ENCODE results near the gene UBE4B. TPM values are rescaled to one million over a fixed set of nuclear protein-coding genes. Genes with fewer than 3 reads are reported as not detected.

The UBE4B gene
- total and polyA plus RNA-seq, 9 of the 15 experiments (the other 6 are each of a cell fraction or from before 2014, with no cell fraction given): 11.7 to 73.7 (median 40.1) TPM

GRCh38 chr1:10032590-10033358, at the start of gene UBE4B (continued):
- peak; percentile 75; the same call in 1 of the 2 replicates for TF ChIP-seq ZBTB33 (CRISPR knock-in tag; IDR thresholded peaks at IDR 0.05)
- TF ChIP-seq ZNF277 (CRISPR knock-in tag; IDR thresholded peaks at IDR 0.05; ENCODE audit: borderline replicate concordance): no peak
- TF ChIP-seq NR3C1 (CRISPR knock-in tag; IDR thresholded peaks at IDR 0.05): no peak
- TF ChIP-seq USF2 (CRISPR knock-in tag; IDR thresholded peaks at IDR 0.05): peak; percentile 94
- no peak for TF ChIP-seq STAG1 (CRISPR knock-in tag; IDR thresholded peaks at IDR 0.05; ENCODE audit: borderline replicate concordance)
- TF ChIP-seq KDM4B (IDR thresholded peaks at IDR 0.05; ENCODE audit: borderline replicate concordance in 2 of 2, low read depth in 1 of 2): peak in 1 of 2 experiments; percentile 79; a peak in 1 of 4 replicates
- TF ChIP-seq RCOR1 (IDR thresholded peaks at IDR 0.05; ENCODE audit: borderline replicate concordance in 1 of 2, low read depth in 2 of 2, low read length in 2 of 2): peak in 1 of 2 experiments; percentile 66; a peak in 1 of 4 replicates
- no peak for TF ChIP-seq HMG20B (CRISPR knock-in tag; IDR thresholded peaks at IDR 0.05)
- peak; percentile 74; the same call in 1 of the 2 replicates for TF ChIP-seq ZC3H8 (IDR thresholded peaks at IDR 0.05)
- TF ChIP-seq RBFOX2 (IDR thresholded peaks at IDR 0.05; ENCODE audit: low read depth, low read length): peak; percentile 85
- TF ChIP-seq C11orf30 (IDR thresholded peaks at IDR 0.05; ENCODE audit: low read depth): peak; percentile 96
- peak; percentile 87 for TF ChIP-seq ZBTB7A (IDR thresholded peaks at IDR 0.05; ENCODE audit: borderline replicate concordance, control insufficient read depth, low read depth, low read length)
- peak; percentile 77 for TF ChIP-seq TBP (optimal IDR thresholded peaks at IDR 0.05; ENCODE audit: low read depth, low read length)
- TF ChIP-seq POLR2AphosphoS5 (IDR thresholded peaks at IDR 0.05; ENCODE audit: control insufficient read depth, insufficient read depth, low read depth, low read length): peak; percentile 83; the same call in 1 of the 2 replicates
- peak; percentile 26; the same call in 1 of the 2 replicates for TF ChIP-seq LCOR (CRISPR knock-in tag; IDR thresholded peaks at IDR 0.05)
- peak; percentile 65 for TF ChIP-seq JUND (IDR thresholded peaks at IDR 0.05; ENCODE audit: borderline replicate concordance, low read depth, low read length)
- peak; percentile 56; the same call in 1 of the 3 replicates for TF ChIP-seq JUND (tag; IDR thresholded peaks at IDR 0.05; ENCODE audit: borderline replicate concordance, low read depth, low read length)
- TF ChIP-seq E2F1 (CRISPR knock-in tag; IDR thresholded peaks at IDR 0.05): no peak
- TF ChIP-seq MTA3 (IDR thresholded peaks at IDR 0.05; ENCODE audit: borderline replicate concordance): peak; percentile 77
- peak; percentile 47 for TF ChIP-seq TFAP4 (CRISPR knock-in tag; IDR thresholded peaks at IDR 0.05; ENCODE audit: borderline replicate concordance)
- TF ChIP-seq CC2D1A (IDR thresholded peaks at IDR 0.05): peak; percentile 23; the same call in 1 of the 2 replicates

Data from K562 (cell line).